ENCODE results near the gene LSM11.

DNA sequence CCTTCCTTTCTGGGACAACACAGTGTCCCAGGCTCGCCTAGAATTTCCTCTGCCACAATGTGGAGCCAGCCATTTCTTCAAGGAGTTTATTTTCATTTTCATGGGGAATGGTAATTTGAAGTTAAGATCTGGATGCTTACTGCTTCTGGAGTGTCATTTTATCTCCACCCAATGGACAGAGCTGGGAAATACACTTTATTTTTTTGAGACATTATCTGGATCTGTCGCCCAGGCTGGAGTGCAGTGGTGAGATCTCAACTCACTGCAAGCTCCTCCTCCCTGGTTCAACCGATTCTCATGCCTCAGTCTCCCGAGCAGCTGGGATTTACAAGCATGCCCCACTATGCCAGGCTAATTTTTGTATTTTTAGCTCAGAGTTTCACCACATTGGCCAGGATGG lies 25.0 kb upstream of the LSM11 start:
- TF ChIP-seq CTCF (conservative IDR thresholded peaks at IDR 0.05; ENCODE audit: low read length) (peak; percentile 55), EZH2phosphoT487 (IDR thresholded peaks at IDR 0.05; ENCODE audit: borderline replicate concordance) (no peak)

Measured in Loucy (cell line).